Esophagus squamous epithelium (tissue), 5 donors: ENCODE data around the gene APPBP2. TPM values are rescaled to one million over a fixed set of nuclear protein-coding genes. Genes with fewer than 3 reads are reported as not detected.

Experiments used
- DNase-seq: peaks from one replicate; lab custom pipeline; 2025; lab: John Stamatoyannopoulos, UW
- H3K27ac ChIP-seq, 4 donors: fragments of 200-600 bp; sonication (generic); one replicate each; pipeline ENCODE4 v1.5.1; 2016 to 2019; ENCODE audit warnings: mild to moderate bottlenecking in 1 of 4
- H3K27me3 ChIP-seq, 4 donors: fragments of 200-600 bp; sonication (generic); 1 replicate in 3 of 4; 2 replicates in 1 of 4; pipeline versions ENCODE4 v1.5.1 to v1.6.0; 2017 to 2021; ENCODE audit warnings: antibody characterized with exemption in 1 of 4
- H3K36me3 ChIP-seq, 3 donors: fragments of 200-600 bp; sonication (generic); one replicate each; pipeline ENCODE4 v1.5.1; 2016 to 2019
- H3K4me1 ChIP-seq, 3 donors: fragments of 200-600 bp; sonication (generic); one replicate each; pipeline ENCODE4 v1.5.1; 2017 to 2019
- H3K4me3 ChIP-seq, 4 donors: fragments of 200-600 bp; sonication (generic); 1 replicate in 3 of 4; 2 replicates in 1 of 4; pipeline ENCODE4 v1.5.1; 2016 to 2019; ENCODE audit warnings: mild to moderate bottlenecking in 2 of 4, moderate library complexity in 1 of 4
- H3K9me3 ChIP-seq, 3 donors: fragments of 200-600 bp; sonication (generic); one replicate each; pipeline ENCODE4 v1.5.1; 2016 to 2019
- CTCF ChIP-seq, 6 experiments: fragments of 450-650 bp in 4 of 6; fragments of 200-600 bp in 2 of 6; sonication (generic) in 2 of 6; IDR thresholded peaks; one replicate each; pipeline ENCODE4 v1.5.1; 2016 to 2019; ENCODE audit warnings: antibody characterized with exemption in 6 of 6, mild to moderate bottlenecking in 4 of 6, moderate library complexity in 4 of 6
- POLR2A ChIP-seq, 4 donors: fragments of 450-650 bp; IDR thresholded peaks; one replicate each; pipeline ENCODE4 v1.6.1; 2017; ENCODE audit warnings: antibody characterized with exemption in 4 of 4, mild to moderate bottlenecking in 4 of 4, moderate library complexity in 3 of 4
- WGBS, 2 donors: methylation state at CpG; one replicate each; pipeline ENCODE4 v1.1.5; 2018; 5-methylcytosine and 5-hydroxymethylcytosine counted together
- intact Hi-C: fragments of 100-400 bp; cut with DNase I; formaldehyde crosslinking; loops from one replicate; pipeline ENCODE4 v1.15.0; 2022
- total RNA-seq, 4 donors: library from RNA; depleted of rRNA; stranded (reverse); fragments of >200 nt; gene quantifications; one replicate each; pipeline ENCODE4 v1.1.0, GENCODE V29; 2016
- donor health status: DM: yes; HTN: yes; CAD: no.

Gene APPBP2
- total RNA-seq, result 10 to 100 TPM in 3 of 4 donors, 1 to 10 TPM in 1; 9.7 to 26.3 (median 16.0) TPM

GRCh38 chr17:60525685-60526514 lies at the start of gene APPBP2:
APPBP2 (minus strand) TSS chr17:60526242; CDS start chr17:60525931, 311 bp downstream.
- DNase-seq, result peak; percentile 18
- H3K27ac ChIP-seq, result peak within 1 kb of the TSS; percentile 97 to 99 (median 99)
- H3K9me3 ChIP-seq, result no peaks in the 10 kb centered on the region
- 0% methylated on average over 18 to 29 of the region's 69 CpGs for WGBS, 2 donors
- TF ChIP-seq CTCF (IDR thresholded peaks at IDR 0.05) (peak in 1 of 6 experiments; percentile 4), POLR2A (IDR thresholded peaks at IDR 0.05) (peak in 3 of 4 donors; percentile 6 to 89 (median 67))
- no peaks in the 10 kb centered on the region for H3K27me3 ChIP-seq
- H3K4me1 ChIP-seq, result peaks cover 4 to 50% (median 7%) of the 10 kb centered on the region in 3 donors
- intact Hi-C loops, result no loop called here
- peak within 1 kb of the TSS; percentile 69 to 94 (median 91) for H3K4me3 ChIP-seq
- H3K36me3 ChIP-seq, result no peaks in the 10 kb centered on the region

DNA sequence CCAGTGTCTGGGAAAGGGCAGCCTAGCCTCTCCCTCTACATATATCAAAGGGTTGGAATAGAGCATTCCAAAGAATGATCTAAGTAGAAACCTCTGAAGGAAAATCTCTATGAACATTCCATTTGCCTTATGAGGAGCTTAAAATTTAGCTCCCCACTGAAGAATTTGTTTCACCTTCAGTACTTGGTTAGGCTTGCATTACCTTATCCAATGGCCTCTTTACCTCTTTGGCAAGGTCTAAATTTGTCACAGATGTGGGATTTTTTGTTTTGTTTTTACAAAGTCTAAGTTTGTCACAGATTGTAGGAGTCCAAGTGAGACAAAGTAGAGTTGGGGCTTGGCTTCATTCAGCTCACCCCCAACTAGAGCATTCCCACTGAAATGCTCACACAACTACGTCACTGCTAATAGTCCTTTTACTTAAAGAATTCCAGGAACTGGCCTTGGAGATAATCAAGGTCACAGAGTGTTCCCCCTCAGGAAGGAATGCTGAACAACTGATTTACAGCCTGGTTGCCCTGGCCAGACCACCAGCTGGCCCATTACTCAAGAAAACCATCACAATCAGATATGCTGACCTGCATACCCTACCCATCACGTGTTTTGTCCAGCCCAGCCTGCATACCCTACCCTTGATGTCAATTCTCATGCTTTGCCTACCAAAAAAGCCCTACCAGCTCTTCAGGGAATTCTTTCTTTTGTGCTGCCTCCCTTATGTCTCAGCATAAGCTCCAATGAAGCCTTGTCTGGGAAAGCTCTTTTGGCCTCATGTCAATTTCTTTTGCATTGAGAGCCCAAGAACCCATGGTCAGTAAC lies 47.4 kb upstream of the APPBP2 start:
- intact Hi-C loops, result no loop called here
- Histone ChIP-seq H3K36me3 (no peaks in the 10 kb centered on the region), H3K4me3 (no peak overlapping the region), H3K4me1 (peaks cover 0 to 28% (median 8%) of the 10 kb centered on the region in 3 donors), H3K27ac (peak overlapping the region in 3 of 4 donors; percentile 54 to 75 (median 55)), H3K9me3 (no peaks in the 10 kb centered on the region), H3K27me3 (no peaks in the 10 kb centered on the region)
- WGBS, 2 donors, result 61 to 78% methylated on average over 2 of the region's 2 CpGs
- DNase-seq, result no peak
- TF ChIP-seq CTCF (IDR thresholded peaks at IDR 0.05) (no peak), POLR2A (IDR thresholded peaks at IDR 0.05) (no peak)

GRCh38 chr17:60565233-60565632 lies 39.2 kb upstream of the APPBP2 start:
- 86 to 90% methylated on average over 4 to 6 of the region's 6 CpGs for WGBS, 2 donors
- DNase-seq, result no peak
- Histone ChIP-seq H3K4me1 (peaks cover 0 to 7% (median 0%) of the 10 kb centered on the region in 3 donors), H3K4me3 (no peak overlapping the region), H3K27ac (no peak overlapping the region), H3K9me3 (no peaks in the 10 kb centered on the region), H3K27me3 (no peaks in the 10 kb centered on the region), H3K36me3 (no peaks in the 10 kb centered on the region)
- intact Hi-C loops, result no loop called here
- TF ChIP-seq POLR2A (IDR thresholded peaks at IDR 0.05) (no peak), CTCF (IDR thresholded peaks at IDR 0.05) (no peak)

- H3K4me1 ChIP-seq, result no peaks in the 10 kb centered on the region
- no peak overlapping the region for H3K27ac ChIP-seq
- no peak overlapping the region for H3K4me3 ChIP-seq
- 77% methylated on average over 2 of the region's 2 CpGs for WGBS, 2 donors
- no peak for DNase-seq
- H3K36me3 ChIP-seq, result no peaks in the 10 kb centered on the region
- TF ChIP-seq CTCF (IDR thresholded peaks at IDR 0.05) (no peak), POLR2A (IDR thresholded peaks at IDR 0.05) (no peak)
- no peaks in the 10 kb centered on the region for H3K27me3 ChIP-seq
- H3K9me3 ChIP-seq, result no peaks in the 10 kb centered on the region
- intact Hi-C loops, result no loop called here
Measured at GRCh38 chr17:60563743-60564142, 37.7 kb upstream of the APPBP2 start.
